ENCODE data around the gene KCNJ4. TPM values are rescaled to one million over a fixed set of nuclear protein-coding genes. Genes with fewer than 3 reads are reported as not detected.

Gene KCNJ4
- polyA plus RNA-seq, 1 donor (not counting 4 experiments of a cell fraction or from before 2014, with no cell fraction given): not detected

DNA sequence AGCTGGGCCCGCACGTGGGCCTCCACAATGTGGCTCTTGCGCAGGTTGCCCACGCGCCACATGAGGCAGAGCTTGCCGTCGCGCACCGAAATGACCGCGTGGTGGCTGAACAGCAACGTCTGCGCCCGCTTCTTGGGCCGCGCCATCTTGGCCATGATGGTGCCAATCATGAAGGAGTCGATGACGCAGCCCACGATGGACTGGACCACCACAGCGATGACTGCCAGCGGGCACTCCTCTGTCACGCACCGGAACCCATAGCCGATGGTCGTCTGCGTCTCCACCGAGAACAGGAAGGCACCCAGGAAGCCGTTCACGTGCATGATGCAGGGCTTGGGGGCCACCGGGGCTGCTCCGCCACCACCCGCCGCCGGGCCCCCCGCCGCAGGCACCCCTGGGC lies 27.5 kb downstream of the KCNJ4 start:
- DNase-seq (ENCODE audit: low read depth, low spot score) (no peak), FAIRE-seq (no peak)
- H3K36me3 ChIP-seq (ENCODE audit: control insufficient read depth in 2 of 2, extremely low read depth in 1 of 2, insufficient read depth in 2 of 2, low read length in 2 of 2): no peaks in the 10 kb centered on the region
- peaks cover 5% of the 10 kb centered on the region for H3K27me3 ChIP-seq (ENCODE audit: control insufficient read depth, extremely low read depth, insufficient read depth, low read length)
- H3K9me1 ChIP-seq (ENCODE audit: control insufficient read depth, extremely low read depth, insufficient read depth, low read length): no peaks in the 10 kb centered on the region
- no peak overlapping the region for H3K4me2 ChIP-seq (ENCODE audit: control insufficient read depth, extremely low read depth, insufficient read depth, low read depth, low read length)
- H3K4me1 ChIP-seq (ENCODE audit: control insufficient read depth, extremely low read depth, insufficient read depth, low read length): peaks cover 8% of the 10 kb centered on the region
- H3K9me3 ChIP-seq (ENCODE audit: control insufficient read depth, low read depth, low read length): no peaks in the 10 kb centered on the region
- H3K4me3 ChIP-seq (ENCODE audit: control insufficient read depth in 2 of 3, extremely low read depth in 1 of 3, insufficient read depth in 2 of 3, low read depth in 1 of 3, low read length in 3 of 3): no peak overlapping the region
- H4K20me1 ChIP-seq (ENCODE audit: control insufficient read depth, extremely low read depth, insufficient read depth, low read length): no peaks in the 10 kb centered on the region
- no peak overlapping the region for H3K9ac ChIP-seq (ENCODE audit: control insufficient read depth, extremely low read depth, insufficient read depth, low read length)
- dilution Hi-C loops (cut with MboI; ENCODE audit: extremely low pct_ligation_motif_present, low sequenced_read_pairs): no loop called here
- no peak overlapping the region for H3K27ac ChIP-seq (ENCODE audit: control insufficient read depth, insufficient read depth, low read length)
- no peaks in the 10 kb centered on the region for H3K79me2 ChIP-seq (ENCODE audit: control insufficient read depth, insufficient read depth, low read length)
- H2AFZ ChIP-seq (ENCODE audit: control insufficient read depth, low read length): no peak overlapping the region
- no peak for TF ChIP-seq CTCF (optimal IDR thresholded peaks at IDR 0.05 in 1 of 3, IDR thresholded peaks at IDR 0.05 in 1 of 3, conservative IDR thresholded peaks at IDR 0.05 in 1 of 3; ENCODE audit: extremely low read depth in 1 of 3, insufficient read depth in 2 of 3, low read length in 3 of 3)

DNA sequence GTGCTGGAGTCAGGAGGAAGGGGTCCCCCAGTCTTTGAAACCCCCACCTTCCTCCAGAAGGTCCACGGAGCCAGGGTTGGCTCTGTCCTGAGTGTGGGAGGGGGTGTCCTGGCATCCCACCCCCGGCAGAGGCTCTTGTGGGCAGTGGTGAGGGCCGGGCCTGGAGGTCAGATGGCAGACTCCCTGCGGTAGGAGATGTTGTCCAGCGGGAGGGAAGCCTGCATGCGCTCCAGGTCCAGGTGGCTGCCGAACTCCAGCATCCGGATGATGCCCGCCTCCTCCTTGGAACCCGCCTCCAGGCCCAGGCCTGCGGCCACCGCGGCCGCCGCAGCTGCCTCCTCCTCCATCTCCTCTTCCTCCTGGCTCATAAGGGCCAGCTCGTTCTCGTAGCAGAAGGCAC lies 28.4 kb downstream of the KCNJ4 start:
- Histone ChIP-seq H3K36me3 (ENCODE audit: control insufficient read depth in 2 of 2, extremely low read depth in 1 of 2, insufficient read depth in 2 of 2, low read length in 2 of 2) (no peaks in the 10 kb centered on the region), H3K9me3 (ENCODE audit: control insufficient read depth, low read depth, low read length) (no peaks in the 10 kb centered on the region), H3K4me3 (ENCODE audit: control insufficient read depth in 2 of 3, extremely low read depth in 1 of 3, insufficient read depth in 2 of 3, low read depth in 1 of 3, low read length in 3 of 3) (no peak overlapping the region), H3K27ac (ENCODE audit: control insufficient read depth, insufficient read depth, low read length) (no peak overlapping the region), H3K79me2 (ENCODE audit: control insufficient read depth, insufficient read depth, low read length) (no peaks in the 10 kb centered on the region), H3K9me1 (ENCODE audit: control insufficient read depth, extremely low read depth, insufficient read depth, low read length) (no peaks in the 10 kb centered on the region), H3K27me3 (ENCODE audit: control insufficient read depth, extremely low read depth, insufficient read depth, low read length) (peaks cover 5% of the 10 kb centered on the region), H3K9ac (ENCODE audit: control insufficient read depth, extremely low read depth, insufficient read depth, low read length) (no peak overlapping the region), H4K20me1 (ENCODE audit: control insufficient read depth, extremely low read depth, insufficient read depth, low read length) (no peaks in the 10 kb centered on the region), H2AFZ (ENCODE audit: control insufficient read depth, low read length) (no peak overlapping the region), H3K4me2 (ENCODE audit: control insufficient read depth, extremely low read depth, insufficient read depth, low read depth, low read length) (no peak overlapping the region), H3K4me1 (ENCODE audit: control insufficient read depth, extremely low read depth, insufficient read depth, low read length) (peaks cover 10% of the 10 kb centered on the region)
- dilution Hi-C loops (cut with MboI; ENCODE audit: extremely low pct_ligation_motif_present, low sequenced_read_pairs): no loop called here
- DNase-seq (ENCODE audit: low read depth, low spot score) (no peak), FAIRE-seq (no peak)
- TF ChIP-seq EZH2 (IDR thresholded peaks at IDR 0.05; ENCODE audit: low read length) (no peak), CTCF (optimal IDR thresholded peaks at IDR 0.05 in 1 of 3, IDR thresholded peaks at IDR 0.05 in 1 of 3, conservative IDR thresholded peaks at IDR 0.05 in 1 of 3; ENCODE audit: extremely low read depth in 1 of 3, insufficient read depth in 2 of 3, low read length in 3 of 3) (no peak)
